GM23248 (cell line): Measurements from ENCODE around the gene PIGQ. TPM values are rescaled to one million over a fixed set of nuclear protein-coding genes. Genes with fewer than 3 reads are reported as not detected.

Experiments used
- DNase-seq: peaks from one replicate; pipeline ENCODE4 v3.0.0-alpha.2; 2015
- H2AFZ ChIP-seq: fragments of 200-600 bp; sonication (generic); 2 replicates; pipeline ENCODE4 v1.6.1; 2016; ENCODE audit warnings: antibody characterized with exemption
- H3F3A ChIP-seq: fragments of 200-600 bp; sonication (generic); 2 replicates; pipeline ENCODE4 v1.6.1; 2016; ENCODE audit warnings: mild to moderate bottlenecking, antibody characterized with exemption, mixed run types; ENCODE audit not compliant: insufficient read depth
- H3K27ac ChIP-seq: fragments of 200-600 bp; sonication (generic); 2 replicates; pipeline ENCODE4 v1.5.1; 2016; ENCODE audit warnings: mild to moderate bottlenecking
- H3K27me3 ChIP-seq: fragments of 200-600 bp; sonication (generic); replicated peaks from 2 replicates; pipeline ENCODE4 v1.6.1; 2016; ENCODE audit warnings: mild to moderate bottlenecking; ENCODE audit not compliant: insufficient read depth
- H3K36me3 ChIP-seq: fragments of 200-600 bp; sonication (generic); 2 replicates; pipeline ENCODE4 v1.6.1; 2016; ENCODE audit warnings: low read depth, mild to moderate bottlenecking
- H3K4me1 ChIP-seq: fragments of 200-600 bp; sonication (generic); 2 replicates; pipeline ENCODE4 v1.6.1; 2016; ENCODE audit warnings: mild to moderate bottlenecking; ENCODE audit not compliant: insufficient read depth
- H3K4me2 ChIP-seq: fragments of 200-600 bp; sonication (generic); one replicate; pipeline ENCODE4 v1.6.1; 2016; ENCODE audit warnings: mild to moderate bottlenecking; ENCODE audit not compliant: unreplicated experiment
- H3K4me3 ChIP-seq: fragments of 200-600 bp; sonication (generic); 2 replicates; pipeline ENCODE4 v1.5.1; 2016; ENCODE audit warnings: mild to moderate bottlenecking
- H3K79me2 ChIP-seq: fragments of 200-600 bp; sonication (generic); 2 replicates; pipeline ENCODE4 v1.6.1; 2016; ENCODE audit warnings: mild to moderate bottlenecking; ENCODE audit not compliant: insufficient read depth
- H3K9ac ChIP-seq: fragments of 200-600 bp; sonication (generic); 2 replicates; pipeline ENCODE4 v1.6.1; 2016; ENCODE audit warnings: mild to moderate bottlenecking
- H3K9me2 ChIP-seq: fragments of 200-600 bp; sonication (generic); 2 replicates; pipeline ENCODE4 v1.6.1; 2016; ENCODE audit warnings: mixed run types, mild to moderate bottlenecking, moderate library complexity; ENCODE audit not compliant: insufficient read depth
- H3K9me3 ChIP-seq: fragments of 200-600 bp; sonication (generic); one replicate; pipeline ENCODE4 v1.6.1; 2017; ENCODE audit warnings: low read depth
- H4K20me1 ChIP-seq: fragments of 200-600 bp; sonication (generic); 2 replicates; pipeline ENCODE4 v1.6.0; 2016; ENCODE audit not compliant: insufficient read depth
- EZH2 ChIP-seq: fragments of 200-600 bp; sonication (generic); IDR thresholded peaks from 2 replicates; pipeline ENCODE4 v1.6.1; 2018; ENCODE audit warnings: antibody characterized with exemption, mild to moderate bottlenecking; ENCODE audit not compliant: insufficient read depth, poor library complexity, severe bottlenecking
- EZH2phosphoT487 ChIP-seq: fragments of 200-600 bp; sonication (generic); IDR thresholded peaks from 2 replicates; pipeline ENCODE4 v1.6.1; 2018; ENCODE audit warnings: antibody characterized with exemption, moderate library complexity, mild to moderate bottlenecking, low read depth; ENCODE audit not compliant: insufficient read depth
- WGBS, 2 experiments: methylation state at CpG; one replicate each; pipeline ENCODE4 v1.1.6; 2015 to 2017; ENCODE audit warnings: low lambda C conversion rate in 2 of 2, low coverage in 1 of 2; ENCODE audit errors: missing lambda C conversion rate in 2 of 2; 5-methylcytosine and 5-hydroxymethylcytosine counted together
- in situ Hi-C: fragments of 300-500 bp; cut with MboI; formaldehyde crosslinking; loops from 2 replicates; pipeline ENCODE4 v1.15.0; 2020
- polyA plus RNA-seq: library from polyadenylated mRNA; unstranded; fragments of >200 nt; fragmentation: Nextera tagmentation; extraction: Ambion mirVana; gene quantifications from 2 replicates; pipeline ENCODE4 v1.2.1, GENCODE V29; 2016
- total RNA-seq: library from RNA; depleted of rRNA; stranded (reverse); fragments of >200 nt; shearing (Covaris generic); gene quantifications from 2 replicates; pipeline ENCODE4 v1.2.3, GENCODE V29; 2014

The PIGQ gene
- total and polyA plus RNA-seq, 2 experiments from 2014 or later: 31.6 to 35.0 TPM

DNA sequence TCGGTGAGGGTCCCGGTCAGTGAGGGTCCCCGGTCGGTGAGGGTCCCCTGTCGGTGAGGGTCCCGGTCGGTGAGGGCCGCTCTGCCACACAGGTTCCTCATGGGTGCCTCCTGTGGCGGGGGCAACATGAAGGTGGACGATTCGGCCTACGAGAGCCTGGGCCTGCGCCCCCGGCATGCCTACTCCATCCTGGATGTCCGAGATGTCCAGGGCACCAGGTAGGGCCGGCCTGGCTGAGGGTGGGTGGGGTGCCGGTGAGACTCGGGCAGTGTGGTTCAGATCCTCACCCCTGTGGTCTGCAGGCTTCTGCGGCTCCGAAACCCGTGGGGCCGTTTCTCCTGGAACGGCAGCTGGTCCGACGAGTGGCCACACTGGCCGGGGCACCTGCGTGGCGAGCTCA lies 18.6 kb upstream of the PIGQ start:
- Histone ChIP-seq H3F3A (no peaks in the 10 kb centered on the region), H3K27me3 (no peaks in the 10 kb centered on the region), H3K4me2 (no peak overlapping the region), H3K4me3 (no peak overlapping the region), H3K9me3 (no peaks in the 10 kb centered on the region), H3K9ac (no peak overlapping the region), H3K36me3 (no peaks in the 10 kb centered on the region), H3K9me2 (no peaks in the 10 kb centered on the region), H2AFZ (no peak overlapping the region), H3K4me1 (peaks cover 17% of the 10 kb centered on the region), H3K27ac (no peak overlapping the region), H4K20me1 (no peaks in the 10 kb centered on the region), H3K79me2 (peaks cover 25% of the 10 kb centered on the region)
- DNase-seq: no peak
- TF ChIP-seq EZH2phosphoT487 (no peak), EZH2 (no peak)
- in situ Hi-C loops: no loop called here
- 96 to 99% methylated on average over 23 to 26 of the region's 28 CpGs for WGBS, 2 experiments

DNA sequence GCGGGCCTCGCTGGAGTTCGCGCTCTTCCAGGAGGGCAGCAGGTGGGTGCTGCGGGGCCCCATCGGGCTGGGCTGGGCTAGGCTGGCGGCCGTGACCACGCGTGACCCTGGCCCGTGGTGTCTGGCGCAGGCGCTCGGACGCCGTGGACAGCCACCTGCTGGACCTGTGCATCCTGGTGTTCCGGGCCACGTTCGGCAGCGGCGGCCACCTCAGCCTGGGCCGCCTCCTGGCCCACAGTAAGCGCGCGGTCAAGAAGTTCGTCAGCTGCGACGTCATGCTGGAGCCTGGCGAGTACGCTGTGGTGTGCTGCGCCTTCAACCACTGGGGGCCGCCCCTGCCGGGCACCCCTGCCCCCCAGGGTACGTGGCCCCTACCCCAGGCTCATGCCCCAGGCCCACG lies 17.6 kb upstream of the PIGQ start:
- H3K27ac ChIP-seq: no peak overlapping the region
- H3K79me2 ChIP-seq: peaks cover 17% of the 10 kb centered on the region; the same call in 1 of the 2 replicates
- H3K9ac ChIP-seq: no peak overlapping the region
- no peak overlapping the region for H2AFZ ChIP-seq
- 92 to 94% methylated on average over 15 to 34 of the region's 35 CpGs for WGBS, 2 experiments
- no peaks in the 10 kb centered on the region for H3K9me2 ChIP-seq
- in situ Hi-C loops: no loop called here
- H3K9me3 ChIP-seq: no peaks in the 10 kb centered on the region
- H3K4me3 ChIP-seq: no peak overlapping the region
- H4K20me1 ChIP-seq: no peaks in the 10 kb centered on the region
- no peaks in the 10 kb centered on the region for H3F3A ChIP-seq
- H3K4me1 ChIP-seq: peaks cover 17% of the 10 kb centered on the region
- H3K27me3 ChIP-seq: no peaks in the 10 kb centered on the region
- TF ChIP-seq EZH2: no peak
- TF ChIP-seq EZH2phosphoT487: no peak
- DNase-seq: no peak
- H3K36me3 ChIP-seq: no peaks in the 10 kb centered on the region
- no peak overlapping the region for H3K4me2 ChIP-seq

DNA sequence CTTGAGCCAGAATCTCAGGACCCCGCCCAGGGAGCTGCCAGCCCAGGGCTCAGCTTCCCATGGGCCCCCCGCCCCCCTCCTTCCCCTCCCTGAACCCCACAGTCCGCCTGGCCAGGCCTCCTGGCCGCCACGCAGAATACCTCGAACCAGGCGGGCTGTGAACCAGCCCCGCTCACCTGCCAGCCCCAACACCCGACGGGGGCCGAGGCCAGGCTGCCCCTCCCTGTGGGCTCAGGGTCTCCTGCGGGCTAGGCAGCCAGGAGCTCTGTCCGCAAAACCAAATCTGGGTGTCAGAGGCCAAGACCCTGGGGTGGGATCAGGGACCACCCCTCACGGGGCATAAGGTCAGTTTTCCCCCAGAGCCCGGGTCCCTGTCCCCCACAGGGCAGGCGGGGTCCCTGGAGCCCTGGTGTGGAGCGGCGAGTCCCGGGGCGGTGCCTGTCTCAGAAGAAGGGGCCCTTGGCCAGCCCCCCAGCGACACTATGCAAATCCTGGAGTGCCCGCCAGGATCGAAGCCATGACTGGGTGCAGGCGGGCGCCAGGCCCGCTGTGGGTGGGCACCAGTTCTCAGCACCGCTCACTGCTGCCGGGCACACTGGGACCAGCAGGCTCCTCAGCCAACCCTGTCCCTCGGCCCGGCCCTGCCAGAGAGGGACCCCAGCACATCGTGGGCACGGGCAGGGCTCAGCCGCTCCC lies 16.0 kb upstream of the PIGQ start:
- H4K20me1 ChIP-seq: no peaks in the 10 kb centered on the region
- 0 out of 2 replicates have a peak, but pooled peaks cover 1% of the 10 kb centered on the region for H3K79me2 ChIP-seq
- TF ChIP-seq EZH2: no peak
- TF ChIP-seq EZH2phosphoT487: no peak
- H3K4me2 ChIP-seq: peak overlapping the region; percentile 75
- no peaks in the 10 kb centered on the region for H3F3A ChIP-seq
- peak overlapping the region; percentile 86 for H3K27ac ChIP-seq
- in situ Hi-C loops: no loop called here
- H3K27me3 ChIP-seq: no peaks in the 10 kb centered on the region
- H3K9ac ChIP-seq: peak overlapping the region; percentile 78; the same call in 1 of the 2 replicates
- no peak for DNase-seq
- WGBS, 2 experiments: 96% methylated on average over 17 to 25 of the region's 33 CpGs
- no peak overlapping the region for H2AFZ ChIP-seq
- H3K36me3 ChIP-seq: no peaks in the 10 kb centered on the region
- no peak overlapping the region for H3K4me3 ChIP-seq
- no peaks in the 10 kb centered on the region for H3K9me3 ChIP-seq
- H3K4me1 ChIP-seq: peaks cover 17% of the 10 kb centered on the region
- H3K9me2 ChIP-seq: no peaks in the 10 kb centered on the region

DNA sequence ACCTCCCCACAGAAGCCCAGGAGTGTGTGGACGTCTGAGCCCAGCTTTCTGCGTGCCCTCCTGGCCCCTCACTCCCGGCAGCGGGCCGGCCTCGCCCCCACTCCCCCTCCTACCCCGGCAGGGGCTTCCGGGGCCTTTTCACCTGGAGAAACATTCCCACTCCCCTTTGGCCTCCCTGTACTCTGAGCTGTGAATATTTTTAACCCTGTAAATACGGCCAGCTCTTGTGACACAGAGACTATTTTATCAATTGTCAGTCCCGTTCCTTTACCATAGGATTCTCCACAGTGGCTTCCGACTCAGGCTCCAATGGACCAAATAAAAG lies 15.5 kb upstream of the PIGQ start:
- Histone ChIP-seq H3F3A (no peaks in the 10 kb centered on the region), H3K27me3 (peaks cover 3% of the 10 kb centered on the region; the same call in 1 of the 2 replicates), H3K36me3 (no peaks in the 10 kb centered on the region), H4K20me1 (no peaks in the 10 kb centered on the region), H3K79me2 (no peaks in the 10 kb centered on the region), H3K27ac (peak overlapping the region; percentile 86), H3K9me2 (no peaks in the 10 kb centered on the region), H2AFZ (no peak overlapping the region), H3K4me1 (peaks cover 17% of the 10 kb centered on the region), H3K9me3 (no peaks in the 10 kb centered on the region), H3K4me2 (peak overlapping the region; percentile 75), H3K4me3 (peak overlapping the region; percentile 63; the same call in 1 of the 2 replicates), H3K9ac (peak overlapping the region; percentile 78)
- WGBS, 2 experiments: 58 to 67% methylated on average over 6 to 11 of the region's 11 CpGs
- TF ChIP-seq EZH2 (no peak), EZH2phosphoT487 (no peak)
- in situ Hi-C loops: no loop called here
- DNase-seq: no peak
